ENCODE data around the gene KIF22.

DNA sequence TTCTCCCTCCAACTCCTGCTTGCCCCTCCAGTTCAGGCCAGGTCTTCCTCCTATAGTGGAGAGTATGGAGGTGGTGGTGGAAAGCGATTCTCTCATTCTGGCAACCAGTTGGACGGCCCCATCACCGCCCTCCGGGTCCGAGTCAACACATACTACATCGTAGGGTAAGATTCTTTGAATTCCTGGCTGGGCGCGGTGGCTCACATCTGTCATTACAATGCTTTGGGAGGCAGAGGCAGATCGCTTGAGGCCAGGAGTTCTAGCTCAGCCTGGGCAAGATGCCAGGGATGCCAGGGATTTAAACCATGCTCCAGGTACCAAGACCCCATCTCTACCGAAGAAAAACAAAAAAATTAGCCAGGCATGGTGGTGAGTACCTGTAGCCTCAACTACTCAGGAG is 11.1 kb upstream of the KIF22 start:
- no peak for TF ChIP-seq GATA3 (IDR thresholded peaks at IDR 0.05; ENCODE audit: low read depth, low read length)
- TF ChIP-seq GATA2 (IDR thresholded peaks at IDR 0.05; ENCODE audit: low read depth, low read length): no peak

All from SH-SY5Y (cell line).